ENCODE results near the gene LRRC18.

GRCh38 chr10:48973065-48973464, 33.4 kb upstream of the LRRC18 start:
- TF ChIP-seq SP1 (IDR thresholded peaks at IDR 0.05; ENCODE audit: low read depth) (no peak), CTCF (IDR thresholded peaks at IDR 0.05 in 2 of 3, conservative IDR thresholded peaks at IDR 0.05 in 1 of 3; ENCODE audit: borderline replicate concordance in 1 of 3, insufficient read depth in 1 of 3, low read depth in 2 of 3, low read length in 2 of 3) (no peak), EZH2phosphoT487 (IDR thresholded peaks at IDR 0.05; ENCODE audit: borderline replicate concordance) (no peak), YY1 (IDR thresholded peaks at IDR 0.05; ENCODE audit: extremely low read depth, insufficient replicate concordance, low read depth, low read length) (no peak), POLR2A (IDR thresholded peaks at IDR 0.05; ENCODE audit: borderline replicate concordance, extremely low read depth, insufficient read depth, insufficient read length) (no peak), REST (IDR thresholded peaks at IDR 0.05; ENCODE audit: low read depth) (no peak), SIN3A (IDR thresholded peaks at IDR 0.05; ENCODE audit: low read depth) (no peak), EZH2 (IDR thresholded peaks at IDR 0.05) (no peak)

Measured in HCT116 (cell line).